Heart left ventricle (tissue), 16 donors: Measurements from ENCODE around the gene SGO2. TPM values are rescaled to one million over a fixed set of nuclear protein-coding genes. Genes with fewer than 3 reads are reported as not detected.

Experiments
- ATAC-seq, 4 donors: fragments of 200-7000 bp; cut with Tn5 transposase; one replicate each; pipeline ENCODE4 v1.9.1; 2020 to 2022; ENCODE audit warnings: moderate library complexity in 4 of 4, mild to moderate bottlenecking in 3 of 4, moderate number of reproducible peaks in 1 of 4
- DNase-seq, 5 donors: peaks; one replicate each; pipeline ENCODE4 v3.0.0-alpha.2; 2020
- H3K27ac ChIP-seq, 12 donors: fragments of 200-600 bp; sonication (generic) in 4 of 12; one replicate each; pipeline versions ENCODE4 v1.5.0 to v1.8.0; 2016 to 2022; ENCODE audit warnings: mild to moderate bottlenecking in 2 of 12
- H3K27me3 ChIP-seq, 9 donors: fragments of 200-600 bp; sonication (generic) in 2 of 9; one replicate each; pipeline versions ENCODE4 v1.5.1 to v1.8.0; 2016 to 2022; ENCODE audit warnings: mild to moderate bottlenecking in 3 of 9
- H3K36me3 ChIP-seq, 9 donors: fragments of 200-600 bp; sonication (generic) in 2 of 9; one replicate each; pipeline versions ENCODE4 v1.5.0 to v1.8.0; 2018 to 2022; ENCODE audit warnings: mild to moderate bottlenecking in 2 of 9
- H3K4me1 ChIP-seq, 12 donors: fragments of 200-600 bp; sonication (generic) in 4 of 12; one replicate each; pipeline versions ENCODE4 v1.5.0 to v1.8.0; 2016 to 2022; ENCODE audit warnings: mild to moderate bottlenecking in 3 of 12
- H3K4me3 ChIP-seq, 12 donors: fragments of 200-600 bp; sonication (generic) in 4 of 12; one replicate each; pipeline versions ENCODE4 v1.5.0 to v1.8.0; 2017 to 2022; ENCODE audit warnings: mild to moderate bottlenecking in 9 of 12, moderate library complexity in 4 of 12
- H3K9me3 ChIP-seq, 12 donors: fragments of 200-600 bp; sonication (generic) in 4 of 12; one replicate each; pipeline versions ENCODE4 v1.5.0 to v1.8.0; 2016 to 2022; ENCODE audit warnings: mild to moderate bottlenecking in 1 of 12
- CTCF ChIP-seq, 12 donors: fragments of 200-600 bp; sonication (generic) in 4 of 12; IDR thresholded peaks; one replicate each; pipeline versions ENCODE4 v1.5.0 to v1.8.0; 2018 to 2022; ENCODE audit warnings: antibody characterized with exemption in 12 of 12, mild to moderate bottlenecking in 5 of 12
- POLR2A ChIP-seq, 2 donors: fragments of 450-650 bp; IDR thresholded peaks; one replicate each; pipeline ENCODE4 v1.6.1; 2017; ENCODE audit warnings: antibody characterized with exemption in 2 of 2, mild to moderate bottlenecking in 2 of 2, moderate library complexity in 2 of 2
- WGBS, 4 donors: extraction: QIAGEN DNeasy Blood & Tissue Kit in 2 of 4; methylation state at CpG; one replicate each; pipeline versions ENCODE4 v1.1.5 to v1.1.7; 2013 to 2018; 5-methylcytosine and 5-hydroxymethylcytosine counted together
- intact Hi-C, 10 donors: fragments of 100-400 bp; cut with DNase I; formaldehyde crosslinking; loops; one replicate each; pipeline versions ENCODE4 v1.11.1 to v1.14.2; 2022
- polyA plus RNA-seq, 2 donors: library from polyadenylated mRNA; stranded (reverse); fragments of 200-250 nt; gene quantifications; one replicate each; pipeline ENCODE4 v1.2.3, GENCODE V29; 2013
- total RNA-seq, 9 donors: library from RNA; depleted of rRNA in 2 of 9; stranded (reverse); fragments of >200 nt in 2 of 9; fragmentation: NEBNext Ultra II Directional in 3 of 9; extraction: Animal tissue kit (Norgen Biotek cat#: 25700) in 3 of 9; gene quantifications; one replicate each; pipeline versions ENCODE4 v1.1.0 to v1.2.4, GENCODE V29; 2016 to 2023
- donor health status: ischemic (EF 13 %, LVEDD 7.1; RV severe dilation, severe dysfunction).
- donor health status: healthy with polysubstance abuse.
- donor health status: DM: no; HTN: yes; CAD: no.
- donor health status: DM: no; HTN: no; CAD: no.
- donor health status: ischemic (EF 25% LVEDD 6.9; RV normal size, moderate dysfunction).
- donor health status: ischemic (EF 25% LVEDD 5.7; RV mildly dilated, moderate dysfunction).
- donor health status: healthy.
- donor health status: DM: yes; HTN: yes; CAD: no.
- donor health status: ischemic (EF 35%, LVEDD 5.7; RV mildly dilated, moderate dysfunction).
- donor health status: nonischemic (EF 11% LVEDD 7.7; RV severe dilation, severe dysfunction).
- donor health status: DM: yes; HTN: yes; CAD: no.
- donor health status: PGD.
- donor health status: ischemic (EF 29% LVEDD 5.4; RV normal size, mild dysfunction).
- donor health status: nonischemic (EF 23%, LVEDD 6.1; RV moderate dilation, normal function).

The SGO2 gene
- total and polyA plus RNA-seq, 11 donors: 0.27 to 5.3 (median 1.8) TPM

GRCh38 chr2:200600549-200601225 lies 74.7 kb downstream of the SGO2 start:
- Histone ChIP-seq H3K4me1 (no peaks in the 10 kb centered on the region), H3K9me3 (no peaks in the 10 kb centered on the region), H3K27me3 (no peaks in the 10 kb centered on the region), H3K4me3 (no peak overlapping the region), H3K27ac (no peak overlapping the region), H3K36me3 (peaks cover 0 to 5% (median 0%) of the 10 kb centered on the region in 9 donors)
- DNase-seq (no peak), ATAC-seq (no peak)
- TF ChIP-seq CTCF (IDR thresholded peaks at IDR 0.05) (no peak), POLR2A (IDR thresholded peaks at IDR 0.05) (no peak)
- intact Hi-C loops: no loop called here
- 78 to 89% (median 86%) methylated on average over 7 of the region's 7 CpGs for WGBS, 4 donors

- TF ChIP-seq POLR2A (IDR thresholded peaks at IDR 0.05) (no peak), CTCF (IDR thresholded peaks at IDR 0.05) (no peak)
- Histone ChIP-seq H3K36me3 (peaks cover 0 to 9% (median 0%) of the 10 kb centered on the region in 9 donors), H3K27me3 (no peaks in the 10 kb centered on the region), H3K9me3 (peaks cover 0 to 5% (median 0%) of the 10 kb centered on the region in 12 donors), H3K4me1 (no peaks in the 10 kb centered on the region), H3K4me3 (no peak overlapping the region), H3K27ac (no peak overlapping the region)
- DNase-seq (no peak), ATAC-seq (no peak)
- intact Hi-C loops: no loop called here
- 89 to 95% (median 92%) methylated on average over 4 of the region's 4 CpGs for WGBS, 4 donors
These were observed 76.6 kb downstream of the SGO2 start for GRCh38 chr2:200602584-200602983.

GRCh38 chr2:200603972-200604371 lies 78.0 kb downstream of the SGO2 start:
- intact Hi-C loops: no loop called here
- Histone ChIP-seq H3K4me1 (no peaks in the 10 kb centered on the region), H3K27me3 (no peaks in the 10 kb centered on the region), H3K4me3 (no peak overlapping the region), H3K36me3 (peaks cover 0 to 9% (median 0%) of the 10 kb centered on the region in 9 donors), H3K9me3 (peaks cover 0 to 5% (median 0%) of the 10 kb centered on the region in 12 donors), H3K27ac (no peak overlapping the region)
- 64 to 79% (median 71%) methylated on average over 3 of the region's 3 CpGs for WGBS, 4 donors
- DNase-seq (no peak), ATAC-seq (no peak)
- TF ChIP-seq POLR2A (IDR thresholded peaks at IDR 0.05) (no peak), CTCF (IDR thresholded peaks at IDR 0.05) (no peak)

GRCh38 chr2:200604571-200605255 lies 78.7 kb downstream of the SGO2 start:
- Histone ChIP-seq H3K27ac (no peak overlapping the region), H3K36me3 (peaks cover 0 to 9% (median 0%) of the 10 kb centered on the region in 9 donors), H3K4me3 (no peak overlapping the region), H3K9me3 (peaks cover 0 to 5% (median 0%) of the 10 kb centered on the region in 12 donors), H3K27me3 (no peaks in the 10 kb centered on the region), H3K4me1 (no peaks in the 10 kb centered on the region)
- DNase-seq: no peak
- 48 to 75% (median 55%) methylated on average over 5 of the region's 5 CpGs for WGBS, 4 donors
- TF ChIP-seq CTCF (IDR thresholded peaks at IDR 0.05): no peak
- no peak for TF ChIP-seq POLR2A (IDR thresholded peaks at IDR 0.05)
- intact Hi-C loops: no loop called here
- no peak for ATAC-seq
